ENCODE measurements around the gene SFXN1.

- TF ChIP-seq POLR2AphosphoS5 (IDR thresholded peaks at IDR 0.05; ENCODE audit: borderline replicate concordance, low read depth, low read length) (no peak), EZH2 (IDR thresholded peaks at IDR 0.05) (no peak)
Measured at GRCh38 chr5:175434800-175435199, 43.6 kb upstream of the SFXN1 start.
